Measurements from ENCODE around the gene HABP4.

- TF ChIP-seq, protein P1, sequence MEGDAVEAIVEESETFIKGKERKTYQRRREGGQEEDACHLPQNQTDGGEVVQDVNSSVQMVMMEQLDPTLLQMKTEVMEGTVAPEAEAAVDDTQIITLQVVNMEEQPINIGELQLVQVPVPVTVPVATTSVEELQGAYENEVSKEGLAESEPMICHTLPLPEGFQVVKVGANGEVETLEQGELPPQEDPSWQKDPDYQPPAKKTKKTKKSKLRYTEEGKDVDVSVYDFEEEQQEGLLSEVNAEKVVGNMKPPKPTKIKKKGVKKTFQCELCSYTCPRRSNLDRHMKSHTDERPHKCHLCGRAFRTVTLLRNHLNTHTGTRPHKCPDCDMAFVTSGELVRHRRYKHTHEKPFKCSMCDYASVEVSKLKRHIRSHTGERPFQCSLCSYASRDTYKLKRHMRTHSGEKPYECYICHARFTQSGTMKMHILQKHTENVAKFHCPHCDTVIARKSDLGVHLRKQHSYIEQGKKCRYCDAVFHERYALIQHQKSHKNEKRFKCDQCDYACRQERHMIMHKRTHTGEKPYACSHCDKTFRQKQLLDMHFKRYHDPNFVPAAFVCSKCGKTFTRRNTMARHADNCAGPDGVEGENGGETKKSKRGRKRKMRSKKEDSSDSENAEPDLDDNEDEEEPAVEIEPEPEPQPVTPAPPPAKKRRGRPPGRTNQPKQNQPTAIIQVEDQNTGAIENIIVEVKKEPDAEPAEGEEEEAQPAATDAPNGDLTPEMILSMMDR (IDR thresholded peaks at IDR 0.05) = no peak
- no peak for TF ChIP-seq POLR2A (IDR thresholded peaks at IDR 0.05)
Observed at GRCh38 chr9:96461336-96461735, 11.4 kb downstream of the HABP4 start.
